Nephron (organoid): ENCODE results near the gene MYT1.

Source experiments
- H3K27ac Mint-ChIP-seq, 3 experiments: 2 replicates each; pipeline ENCODE4 v1.8.0; 2020; ENCODE audit warnings: mixed read lengths in 3 of 3, mild to moderate bottlenecking in 2 of 3, moderate library complexity in 1 of 3
- H3K27me3 Mint-ChIP-seq: 2 replicates; pipeline ENCODE4 v1.8.0; 2021; ENCODE audit warnings: low read depth, mild to moderate bottlenecking, moderate library complexity, mixed read lengths
- H3K36me3 Mint-ChIP-seq: 2 replicates; pipeline ENCODE4 v1.8.0; 2020; ENCODE audit warnings: low read depth, mixed read lengths
- H3K4me1 Mint-ChIP-seq: 2 replicates; pipeline ENCODE4 v1.8.0; 2020; ENCODE audit warnings: mixed read lengths
- H3K4me3 Mint-ChIP-seq, 3 experiments: 2 replicates each; pipeline ENCODE4 v1.8.0; 2020; ENCODE audit warnings: mild to moderate bottlenecking in 3 of 3, mixed read lengths in 3 of 3, moderate library complexity in 2 of 3
- H3K9me3 Mint-ChIP-seq: 2 replicates; pipeline ENCODE4 v1.8.0; 2020; ENCODE audit warnings: mixed read lengths
- TF ChIP-seq, protein P1 (sequence below), 3 experiments: fragments of 200-600 bp; sonication (generic); IDR thresholded peaks; one replicate each; pipeline ENCODE4 v1.5.0; 2021; ENCODE audit warnings: antibody characterized with exemption in 3 of 3; ENCODE audit not compliant: unreplicated experiment in 3 of 3

The MYT1 gene

DNA sequence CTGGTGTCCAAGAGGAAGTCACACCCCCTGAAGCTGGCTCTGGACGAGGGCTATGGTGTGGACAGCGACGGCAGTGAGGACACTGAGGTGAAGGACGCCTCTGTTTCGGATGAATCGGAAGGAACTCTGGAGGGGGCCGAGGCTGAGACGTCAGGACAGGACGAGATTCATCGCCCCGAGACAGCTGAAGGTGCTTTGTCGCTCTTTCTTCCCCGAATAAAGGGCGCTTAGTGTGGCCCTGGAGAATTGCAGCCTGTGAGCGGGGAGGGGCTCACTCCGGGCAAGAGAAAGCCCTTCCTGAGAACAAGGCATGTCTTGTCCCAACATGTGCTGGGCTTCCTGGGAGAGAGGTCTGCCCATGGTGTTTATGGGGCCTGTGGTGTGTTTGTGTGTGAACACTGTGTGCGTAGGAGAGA is 41.4 kb downstream of the MYT1 start:
- no peak overlapping the region for H3K4me3 Mint-ChIP-seq
- no peaks in the 10 kb centered on the region for H3K4me1 Mint-ChIP-seq
- H3K27ac Mint-ChIP-seq: no peak overlapping the region
- no peaks in the 10 kb centered on the region for H3K36me3 Mint-ChIP-seq
- peaks cover 3% of the 10 kb centered on the region for H3K9me3 Mint-ChIP-seq
- TF ChIP-seq, protein P1, sequence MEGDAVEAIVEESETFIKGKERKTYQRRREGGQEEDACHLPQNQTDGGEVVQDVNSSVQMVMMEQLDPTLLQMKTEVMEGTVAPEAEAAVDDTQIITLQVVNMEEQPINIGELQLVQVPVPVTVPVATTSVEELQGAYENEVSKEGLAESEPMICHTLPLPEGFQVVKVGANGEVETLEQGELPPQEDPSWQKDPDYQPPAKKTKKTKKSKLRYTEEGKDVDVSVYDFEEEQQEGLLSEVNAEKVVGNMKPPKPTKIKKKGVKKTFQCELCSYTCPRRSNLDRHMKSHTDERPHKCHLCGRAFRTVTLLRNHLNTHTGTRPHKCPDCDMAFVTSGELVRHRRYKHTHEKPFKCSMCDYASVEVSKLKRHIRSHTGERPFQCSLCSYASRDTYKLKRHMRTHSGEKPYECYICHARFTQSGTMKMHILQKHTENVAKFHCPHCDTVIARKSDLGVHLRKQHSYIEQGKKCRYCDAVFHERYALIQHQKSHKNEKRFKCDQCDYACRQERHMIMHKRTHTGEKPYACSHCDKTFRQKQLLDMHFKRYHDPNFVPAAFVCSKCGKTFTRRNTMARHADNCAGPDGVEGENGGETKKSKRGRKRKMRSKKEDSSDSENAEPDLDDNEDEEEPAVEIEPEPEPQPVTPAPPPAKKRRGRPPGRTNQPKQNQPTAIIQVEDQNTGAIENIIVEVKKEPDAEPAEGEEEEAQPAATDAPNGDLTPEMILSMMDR (IDR thresholded peaks at IDR 0.05; ENCODE audit: unreplicated experiment in 3 of 3): no peak
- H3K27me3 Mint-ChIP-seq: peaks cover 24% of the 10 kb centered on the region

DNA sequence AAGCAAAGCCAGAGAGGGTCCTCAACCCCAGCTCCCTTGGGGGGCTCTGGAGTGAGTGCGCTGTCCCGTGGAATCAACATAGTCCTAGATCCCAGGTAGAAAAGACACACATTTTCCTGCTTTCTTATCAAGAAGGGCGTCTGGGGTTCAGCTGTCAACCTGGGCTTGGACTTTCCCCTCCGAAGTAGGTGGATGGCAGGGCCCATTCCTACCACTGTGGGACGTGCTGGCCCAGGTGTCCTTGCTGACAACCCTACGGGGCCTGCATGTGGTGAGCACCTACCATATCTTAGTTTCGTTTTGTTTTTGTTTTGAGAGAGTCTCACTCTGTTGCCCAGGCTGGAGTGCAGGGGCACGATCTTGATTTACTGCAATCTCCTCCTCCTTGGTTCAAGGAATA is 42.4 kb downstream of the MYT1 start:
- peaks cover 6% of the 10 kb centered on the region for H3K4me1 Mint-ChIP-seq
- no peak overlapping the region for H3K27ac Mint-ChIP-seq
- TF ChIP-seq, protein P1 (IDR thresholded peaks at IDR 0.05; ENCODE audit: unreplicated experiment in 3 of 3): no peak
- H3K27me3 Mint-ChIP-seq: peaks cover 22% of the 10 kb centered on the region
- no peaks in the 10 kb centered on the region for H3K9me3 Mint-ChIP-seq
- H3K36me3 Mint-ChIP-seq: no peaks in the 10 kb centered on the region
- H3K4me3 Mint-ChIP-seq: no peak overlapping the region

DNA sequence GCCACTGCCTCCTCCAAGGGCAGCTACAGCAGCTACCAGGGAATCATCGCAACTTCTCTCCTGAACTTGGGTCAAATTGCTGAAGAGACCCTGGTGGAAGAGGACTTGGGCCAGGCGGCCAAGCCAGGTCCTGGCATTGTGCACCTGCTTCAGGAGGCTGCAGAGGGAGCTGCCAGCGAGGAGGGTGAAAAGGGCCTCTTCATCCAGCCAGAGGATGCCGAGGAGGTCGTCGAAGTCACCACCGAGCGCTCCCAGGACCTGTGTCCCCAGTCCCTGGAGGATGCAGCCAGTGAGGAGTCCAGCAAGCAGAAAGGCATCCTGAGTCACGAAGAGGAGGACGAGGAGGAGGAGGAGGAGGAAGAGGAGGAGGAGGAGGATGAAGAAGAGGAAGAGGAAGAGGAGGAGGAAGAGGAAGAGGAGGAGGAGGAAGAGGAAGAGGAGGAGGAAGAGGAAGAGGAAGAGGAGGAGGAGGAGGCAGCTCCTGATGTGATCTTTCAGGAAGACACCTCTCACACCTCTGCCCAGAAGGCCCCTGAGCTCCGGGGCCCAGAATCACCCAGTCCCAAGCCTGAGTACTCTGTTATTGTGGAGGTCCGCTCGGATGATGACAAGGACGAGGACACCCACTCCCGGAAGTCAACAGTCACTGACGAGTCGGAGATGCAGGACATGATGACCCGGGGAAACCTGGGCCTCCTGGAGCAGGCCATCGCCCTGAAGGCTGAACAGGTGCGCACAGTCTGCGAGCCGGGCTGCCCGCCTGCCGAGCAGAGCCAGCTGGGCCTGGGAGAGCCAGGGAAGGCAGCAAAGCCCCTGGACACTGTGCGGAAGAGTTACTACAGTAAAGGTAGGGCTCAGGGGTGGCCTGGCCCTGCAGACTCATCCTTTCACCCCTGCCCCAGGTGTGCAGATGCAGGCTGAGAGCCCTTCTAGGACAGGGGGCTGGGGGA is 43.7 kb downstream of the MYT1 start:
- TF ChIP-seq, protein P1 (IDR thresholded peaks at IDR 0.05; ENCODE audit: unreplicated experiment in 3 of 3): no peak
- Mint-ChIP-seq H3K4me3 (no peak overlapping the region), H3K36me3 (no peaks in the 10 kb centered on the region), H3K27ac (no peak overlapping the region), H3K27me3 (peaks cover 20% of the 10 kb centered on the region), H3K9me3 (no peaks in the 10 kb centered on the region), H3K4me1 (peaks cover 13% of the 10 kb centered on the region)

DNA sequence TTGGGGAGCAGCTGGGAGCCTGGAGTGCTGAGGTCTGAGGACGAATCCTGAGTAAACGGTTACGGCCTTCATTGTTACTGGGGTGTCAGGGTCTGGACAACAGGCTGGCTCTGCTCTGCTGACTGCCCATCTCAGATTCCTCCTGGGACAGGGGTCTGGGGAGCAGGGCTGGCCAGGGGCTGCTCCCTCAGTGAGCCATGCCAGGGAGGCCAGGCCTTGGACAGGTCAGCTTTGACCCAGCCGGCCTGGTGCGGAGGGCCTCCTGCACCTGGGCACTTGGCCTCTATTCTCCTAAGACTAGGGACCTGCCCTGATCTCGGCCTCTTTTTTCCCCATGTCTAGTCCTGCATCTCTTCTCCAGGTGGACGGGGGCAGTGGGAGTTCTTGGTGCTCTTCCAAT is 44.9 kb downstream of the MYT1 start:
- Mint-ChIP-seq H3K9me3 (no peaks in the 10 kb centered on the region), H3K36me3 (no peaks in the 10 kb centered on the region), H3K27ac (no peak overlapping the region), H3K4me1 (peaks cover 18% of the 10 kb centered on the region), H3K4me3 (no peak overlapping the region), H3K27me3 (peaks cover 22% of the 10 kb centered on the region)
- TF ChIP-seq, protein P1 (IDR thresholded peaks at IDR 0.05; ENCODE audit: unreplicated experiment in 3 of 3): no peak

DNA sequence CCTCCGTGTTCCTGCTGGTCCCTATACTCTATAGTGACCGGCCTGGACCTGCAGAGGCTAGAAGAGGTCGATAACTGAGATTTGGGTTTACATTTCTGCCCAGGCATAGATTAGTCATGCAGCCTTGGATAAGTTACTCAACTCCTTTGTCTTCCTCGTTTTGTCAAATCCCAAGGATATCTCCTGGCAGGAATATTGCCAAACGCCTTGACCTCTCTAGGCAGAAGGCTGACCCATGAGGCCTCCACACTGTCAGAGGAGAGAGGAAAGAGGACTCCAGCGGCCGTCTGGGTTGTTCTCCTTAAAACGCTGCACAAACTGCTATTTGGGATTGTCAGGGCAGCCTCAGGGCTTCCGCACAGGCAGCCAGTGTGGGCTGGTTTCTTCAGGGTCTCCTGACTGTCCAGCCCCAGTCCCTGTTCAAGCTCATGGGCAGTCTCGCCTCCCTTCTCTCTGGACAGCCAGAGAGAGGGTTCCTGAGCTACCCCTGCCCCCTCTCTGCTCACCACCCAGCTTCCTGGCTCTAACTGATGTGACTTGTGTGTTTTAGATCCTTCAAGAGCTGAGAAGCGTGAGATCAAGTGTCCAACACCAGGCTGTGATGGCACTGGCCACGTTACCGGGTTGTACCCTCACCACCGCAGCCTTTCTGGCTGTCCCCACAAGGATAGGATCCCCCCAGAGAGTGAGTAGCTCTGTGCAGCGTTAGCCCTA is 46.6 kb downstream of the MYT1 start:
- TF ChIP-seq, protein P1 (IDR thresholded peaks at IDR 0.05; ENCODE audit: unreplicated experiment in 3 of 3): no peak
- Mint-ChIP-seq H3K27me3 (peaks cover 25% of the 10 kb centered on the region), H3K4me3 (no peak overlapping the region), H3K27ac (peak overlapping the region; percentile 6 to 64 (median 26)), H3K36me3 (no peaks in the 10 kb centered on the region), H3K9me3 (no peaks in the 10 kb centered on the region), H3K4me1 (peaks cover 31% of the 10 kb centered on the region)
